Urothelium cell line (cell line): ENCODE measurements around the gene DGCR2.
"Not testable (repeated sequence)": the region's sequence is repeated elsewhere in the genome, so short reads cannot be mapped to it uniquely, and the experiment has no call there.

Experiments used
- DNase-seq: peaks from one replicate; pipeline ENCODE4 v3.0.0; 2011; ENCODE audit warnings: low spot score, mixed read lengths
- FAIRE-seq: peaks from 2 replicates; lab custom pipeline; 2011; peaks lifted over from hg19 to GRCh38; lab: Jason Lieb, UNC

DGCR2 gene

DNA sequence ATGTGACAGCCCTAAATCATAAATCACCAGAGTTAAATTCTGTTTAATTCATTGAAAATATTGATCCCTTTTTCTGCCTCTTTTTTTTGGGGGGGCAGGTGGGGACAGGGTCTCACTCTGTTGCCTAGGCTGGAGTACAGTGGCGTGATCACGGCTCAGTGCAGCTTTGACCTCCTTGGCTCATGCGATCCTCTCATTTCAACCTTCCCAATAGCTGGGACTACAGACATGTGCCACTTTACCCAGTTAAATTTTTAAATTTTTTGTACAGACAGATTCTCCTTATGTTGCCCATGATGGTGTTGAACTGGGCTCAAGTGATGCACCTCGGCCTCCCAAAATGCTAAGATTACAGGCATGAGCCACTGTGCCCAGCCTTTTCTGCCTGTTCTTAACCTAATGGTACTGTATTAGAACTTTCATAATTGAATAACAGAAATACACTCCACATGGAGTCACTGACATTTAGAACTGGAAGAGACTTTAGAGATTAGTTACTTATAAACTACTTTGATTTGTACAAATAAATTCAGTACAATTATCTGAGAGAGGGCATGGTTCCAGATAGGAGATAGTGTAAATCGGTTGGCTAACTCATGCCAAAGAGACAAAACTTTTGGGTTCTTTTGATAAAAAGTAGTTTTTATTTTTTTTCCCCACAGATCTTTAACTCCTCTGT lies 109.8 kb downstream of the DGCR2 start:
- no peak for FAIRE-seq

DNA sequence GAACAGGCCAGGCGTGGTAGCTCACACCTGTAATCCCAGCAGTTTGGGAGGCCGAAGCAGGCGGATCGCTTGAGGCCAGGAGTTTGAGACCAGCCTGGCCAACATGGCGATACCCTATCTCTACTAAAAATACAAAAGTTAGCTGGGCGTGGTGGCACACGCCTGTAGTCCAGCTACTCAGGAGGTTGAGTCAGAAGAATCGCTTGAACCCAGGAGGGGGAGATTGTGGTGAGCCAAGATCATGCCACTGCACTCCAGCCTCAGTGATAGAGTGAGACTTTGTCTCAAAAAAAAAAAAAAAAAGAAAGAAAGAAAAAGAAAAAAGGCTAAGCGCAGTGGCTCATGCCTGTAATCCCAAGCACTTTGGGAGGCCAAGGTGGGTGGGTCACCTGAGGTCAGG lies 110.6 kb downstream of the DGCR2 start:
- not testable (repeated sequence) for DNase-seq, FAIRE-seq

More for the DNA sequence above, 109.8 kb downstream of the DGCR2 start:
- DNase-seq, result no peak

DNA sequence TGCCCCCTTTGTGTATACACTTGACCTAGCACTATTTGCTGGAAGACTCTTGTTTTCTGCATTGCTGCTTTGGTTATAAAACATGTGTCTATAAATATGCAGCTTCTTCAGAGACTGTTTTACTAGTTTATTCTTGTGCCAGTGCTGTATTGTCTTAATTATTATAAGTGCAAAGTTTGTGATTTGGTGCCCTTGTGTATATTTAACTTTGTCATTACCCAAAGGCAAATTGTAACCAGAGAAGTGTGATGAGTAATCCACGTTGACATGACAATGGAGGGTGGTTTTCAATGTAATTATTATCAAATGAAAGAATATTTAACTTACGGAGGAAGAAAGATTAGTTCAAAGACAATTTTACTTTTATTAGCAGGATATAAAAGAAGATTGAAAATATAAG lies 111.1 kb downstream of the DGCR2 start:
- DNase-seq (no peak), FAIRE-seq (no peak)

DNA sequence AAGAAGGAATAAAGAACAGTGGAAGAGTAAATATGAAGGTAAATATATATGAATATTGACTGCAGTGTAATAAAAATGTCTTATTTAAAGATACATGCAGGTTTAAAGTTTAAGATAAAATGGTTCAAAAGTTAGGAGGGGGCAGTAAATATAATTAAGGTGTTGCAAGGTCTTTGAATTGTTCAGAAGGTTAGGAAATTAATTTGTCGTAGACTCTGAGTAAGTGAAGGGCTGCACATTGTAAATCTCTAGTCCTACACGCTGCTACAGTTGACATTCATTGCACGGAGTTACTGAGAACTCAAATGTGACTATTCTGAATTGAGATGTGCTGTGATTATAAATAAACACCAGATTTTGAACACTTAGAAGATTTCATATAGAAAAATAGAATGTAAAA lies 116.3 kb downstream of the DGCR2 start:
- FAIRE-seq (no peak), DNase-seq (no peak)

DNA sequence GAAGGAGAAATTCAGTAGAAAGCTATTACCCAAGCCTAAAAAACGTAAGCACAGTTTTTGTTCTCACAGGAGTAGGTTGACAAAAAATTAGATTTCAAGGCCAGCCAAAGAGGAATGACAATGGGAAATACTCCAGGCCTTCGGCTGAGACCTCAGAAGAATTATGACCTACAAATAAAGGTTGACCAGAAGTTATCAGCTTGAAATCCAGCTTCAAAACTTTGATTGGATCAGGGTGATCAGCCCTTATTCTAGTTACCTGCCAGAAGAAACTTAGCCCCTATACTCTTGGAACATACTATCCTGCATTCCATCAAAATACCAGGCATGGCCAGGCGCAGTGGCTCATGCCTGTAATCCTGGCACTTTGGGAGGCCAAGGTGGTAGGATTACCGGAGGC lies 117.7 kb downstream of the DGCR2 start:
- FAIRE-seq (no peak), DNase-seq (no peak)

DNA sequence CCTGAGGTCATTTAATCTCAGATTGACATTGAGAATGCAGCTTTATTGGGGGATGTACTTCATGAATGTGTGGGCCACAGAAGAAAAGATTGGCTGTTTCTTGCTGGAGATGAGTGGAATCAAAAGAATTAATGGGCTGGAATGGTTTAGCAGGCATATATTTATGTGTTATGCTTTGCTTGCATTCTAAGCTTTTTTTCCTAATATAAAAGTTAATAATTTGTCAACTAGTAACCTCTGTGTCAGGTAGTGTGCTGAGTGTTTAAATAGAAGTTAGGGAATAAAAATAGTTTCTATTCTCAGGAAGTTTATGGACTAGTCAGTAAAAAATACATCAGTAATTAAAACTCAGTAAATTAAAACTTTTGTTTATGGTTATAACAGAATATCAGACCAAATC lies 118.7 kb downstream of the DGCR2 start:
- FAIRE-seq, result no peak
- DNase-seq, result no peak

DNA sequence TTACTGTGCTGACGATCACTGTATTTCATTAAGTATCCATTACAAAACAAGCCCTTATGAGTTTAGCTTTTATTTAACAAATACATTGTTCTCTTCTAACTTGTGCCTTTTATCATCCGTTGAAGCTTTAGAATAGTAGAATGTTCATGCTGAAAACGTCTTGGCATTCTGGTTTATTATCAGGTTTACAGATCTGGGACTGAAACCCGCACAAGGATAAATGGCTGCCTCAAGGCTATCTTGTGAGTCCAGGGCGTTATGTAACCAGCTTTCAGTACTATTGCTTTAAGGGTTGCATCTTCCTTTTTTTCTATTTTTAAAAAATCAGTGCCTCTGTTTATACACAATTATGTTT lies 119.6 kb downstream of the DGCR2 start:
- no peak for FAIRE-seq
- no peak for DNase-seq

DNA sequence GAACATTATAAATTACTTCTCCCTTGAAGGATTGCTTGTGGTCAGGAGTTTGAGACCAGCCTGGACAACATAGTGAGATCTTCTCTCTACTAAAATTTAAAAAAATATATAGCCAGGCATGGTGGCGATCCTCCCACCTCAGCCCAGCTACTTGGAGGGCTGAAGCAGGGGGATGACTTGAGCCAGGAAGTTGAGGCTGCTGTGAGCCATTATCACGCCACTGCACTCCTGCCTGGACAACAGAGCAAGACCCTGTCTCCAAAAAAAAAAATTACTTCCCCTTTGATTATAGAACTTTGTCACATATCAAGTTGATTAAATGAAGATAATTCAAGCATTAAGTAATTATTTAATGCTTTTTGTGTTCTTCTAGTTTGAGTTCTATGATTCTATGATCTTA lies 121.0 kb downstream of the DGCR2 start:
- DNase-seq (no peak), FAIRE-seq (no peak)

DNA sequence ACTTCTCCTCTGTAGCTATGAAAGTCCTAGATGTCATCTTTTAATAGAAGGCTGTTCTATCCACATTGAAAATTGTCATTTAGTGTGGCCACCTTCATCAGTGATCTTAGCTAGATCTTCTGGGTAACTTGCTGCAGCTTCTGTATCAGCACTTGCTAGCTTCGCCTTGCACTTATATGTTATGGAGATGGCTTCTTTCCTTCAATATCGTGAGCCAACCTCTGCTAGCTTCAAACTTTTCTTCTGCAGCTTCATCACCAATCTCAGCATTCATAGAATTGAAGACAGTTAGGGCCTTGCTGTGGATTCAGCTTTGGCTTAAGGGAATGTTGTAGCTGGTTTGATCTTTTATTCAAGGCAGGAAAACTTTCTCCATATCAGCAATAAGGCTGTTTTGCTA lies 122.1 kb downstream of the DGCR2 start:
- not testable (repeated sequence) for DNase-seq, FAIRE-seq

DNA sequence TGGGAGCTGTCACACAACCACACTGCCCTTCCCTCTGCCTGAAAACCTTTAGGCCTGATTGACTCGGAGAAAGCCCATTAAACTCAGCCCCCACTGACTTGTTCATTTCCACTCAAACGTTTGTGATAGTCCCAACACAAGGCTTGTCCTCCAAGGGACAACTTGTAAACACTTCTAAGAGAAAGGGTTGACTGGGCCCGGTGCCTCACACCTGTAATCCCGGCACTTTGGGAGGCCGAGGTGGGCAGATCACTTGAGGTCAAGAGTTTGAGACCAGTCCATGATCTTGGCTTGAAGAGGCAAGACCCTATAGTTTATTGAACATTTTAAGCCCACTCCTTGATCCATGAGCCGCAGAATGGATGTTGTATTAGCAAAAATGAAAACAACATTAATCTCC lies 122.8 kb downstream of the DGCR2 start:
- FAIRE-seq, result no peak
- no peak for DNase-seq

DNA sequence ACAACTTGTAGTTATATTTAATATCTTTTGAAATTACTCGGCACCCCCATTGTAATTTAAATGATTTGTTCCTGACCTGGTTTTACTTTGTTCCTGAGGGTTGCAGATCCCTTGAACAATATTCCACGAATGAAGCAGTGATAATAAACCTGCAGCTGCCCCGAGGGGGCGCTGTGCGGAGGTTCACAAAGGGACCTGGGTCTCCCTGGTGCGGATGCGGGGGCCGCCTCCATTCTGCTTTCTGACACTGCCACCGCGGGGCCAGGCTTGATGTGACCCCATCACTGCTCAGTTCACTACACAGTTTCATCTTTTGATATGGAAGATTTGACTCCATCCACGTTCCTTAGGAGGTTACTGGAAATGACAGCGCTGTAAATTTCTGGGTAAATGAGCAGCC lies 123.2 kb downstream of the DGCR2 start:
- DNase-seq (no peak), FAIRE-seq (no peak)

DNA sequence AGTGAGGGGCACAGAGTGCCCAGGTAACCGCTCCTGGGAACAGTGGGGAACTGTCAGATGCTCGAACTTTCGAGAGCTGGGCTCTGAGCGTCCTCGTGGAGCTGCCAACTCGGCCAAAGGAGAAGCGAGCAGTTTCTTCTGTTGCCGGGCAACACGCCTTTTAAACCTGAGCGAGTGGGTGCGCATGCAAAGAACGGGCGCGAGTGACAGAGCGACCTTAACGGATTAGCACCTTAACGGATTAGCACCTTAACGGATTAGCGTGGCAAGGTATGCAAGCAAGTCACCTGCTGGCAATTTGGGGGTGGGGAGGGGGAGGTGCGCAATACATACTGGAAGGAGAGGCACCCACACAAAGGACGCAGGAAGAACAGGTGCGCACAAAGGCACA lies 124.3 kb downstream of the DGCR2 start:
- no peak for FAIRE-seq
- DNase-seq, result no peak

DNA sequence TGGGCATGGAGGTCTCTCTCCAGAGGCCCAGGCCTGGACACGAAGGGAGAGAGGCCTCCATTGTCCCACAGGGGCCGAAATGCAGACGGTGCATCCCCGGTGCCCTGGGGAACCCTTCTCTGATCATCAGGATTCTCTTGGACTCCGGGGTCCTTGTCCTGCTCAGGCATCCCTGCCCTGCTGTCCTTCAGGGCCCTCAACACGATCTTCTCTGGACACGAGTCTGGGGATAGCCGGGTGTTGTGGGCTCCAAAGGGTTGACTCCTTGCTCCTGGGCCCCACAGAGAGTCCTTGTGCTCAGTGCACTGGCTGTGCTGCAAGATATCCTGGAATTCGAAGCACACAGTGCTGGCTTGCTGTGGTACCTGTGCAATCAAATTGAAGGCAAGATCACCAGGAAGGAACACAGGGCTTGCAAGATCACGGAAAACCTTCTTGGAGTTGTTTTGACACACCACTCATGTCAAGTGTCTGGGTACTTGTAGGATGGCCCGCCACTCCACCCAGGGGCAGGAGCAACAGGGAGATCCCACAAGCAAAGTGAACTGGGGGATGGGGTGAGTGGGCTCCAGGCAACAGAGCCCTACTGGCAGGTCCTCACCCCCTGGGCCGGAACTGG lies 124.8 kb downstream of the DGCR2 start:
- DNase-seq (no peak), FAIRE-seq (no peak)

DNA sequence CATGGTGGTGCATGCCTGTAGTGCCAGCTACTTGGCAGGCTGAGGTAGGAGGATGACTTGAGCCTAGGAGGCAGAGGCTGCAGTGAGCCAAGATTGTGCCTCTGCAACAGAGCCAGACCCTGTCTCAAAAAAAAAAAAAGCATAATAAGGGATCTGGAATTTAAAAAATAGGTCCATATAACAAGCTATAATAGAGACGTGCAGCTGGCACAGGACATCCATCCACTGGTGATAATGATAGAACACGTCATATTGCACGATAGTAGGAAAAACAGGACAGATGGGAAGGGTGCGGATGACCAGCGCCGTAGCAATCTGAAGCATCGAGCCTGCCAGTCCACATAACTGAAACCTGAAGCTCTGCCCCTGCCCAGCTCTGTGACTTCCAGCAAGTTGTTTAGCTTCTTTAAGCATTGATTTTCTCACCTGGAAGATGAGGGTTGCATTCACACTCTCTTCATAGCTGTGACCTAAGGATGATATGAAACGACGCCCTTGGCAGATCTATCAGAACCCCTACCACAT lies 125.8 kb downstream of the DGCR2 start:
- FAIRE-seq, result no peak

DNA sequence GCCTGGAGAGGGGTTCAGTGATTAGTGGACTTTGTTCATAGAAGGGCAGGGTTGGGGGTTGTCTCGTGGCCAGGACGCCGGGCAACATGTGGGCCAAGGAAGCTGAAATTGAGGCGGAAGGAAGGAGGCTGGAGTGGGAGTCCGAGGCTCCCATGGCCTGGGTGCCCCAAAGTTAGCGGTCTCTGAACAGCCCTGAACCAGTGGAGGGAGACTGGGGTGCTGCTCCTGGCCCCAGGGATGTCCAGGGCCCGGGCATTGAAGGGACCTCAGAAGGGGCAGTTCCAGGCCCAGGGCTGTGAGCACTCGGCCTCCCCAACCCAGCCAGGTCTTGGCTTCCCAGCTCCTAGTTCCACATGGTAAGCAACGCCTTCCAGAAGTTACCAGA lies 126.9 kb downstream of the DGCR2 start:
- FAIRE-seq (no peak), DNase-seq (no peak)

More for the DNA sequence above, 125.8 kb downstream of the DGCR2 start:
- DNase-seq, result no peak

DNA sequence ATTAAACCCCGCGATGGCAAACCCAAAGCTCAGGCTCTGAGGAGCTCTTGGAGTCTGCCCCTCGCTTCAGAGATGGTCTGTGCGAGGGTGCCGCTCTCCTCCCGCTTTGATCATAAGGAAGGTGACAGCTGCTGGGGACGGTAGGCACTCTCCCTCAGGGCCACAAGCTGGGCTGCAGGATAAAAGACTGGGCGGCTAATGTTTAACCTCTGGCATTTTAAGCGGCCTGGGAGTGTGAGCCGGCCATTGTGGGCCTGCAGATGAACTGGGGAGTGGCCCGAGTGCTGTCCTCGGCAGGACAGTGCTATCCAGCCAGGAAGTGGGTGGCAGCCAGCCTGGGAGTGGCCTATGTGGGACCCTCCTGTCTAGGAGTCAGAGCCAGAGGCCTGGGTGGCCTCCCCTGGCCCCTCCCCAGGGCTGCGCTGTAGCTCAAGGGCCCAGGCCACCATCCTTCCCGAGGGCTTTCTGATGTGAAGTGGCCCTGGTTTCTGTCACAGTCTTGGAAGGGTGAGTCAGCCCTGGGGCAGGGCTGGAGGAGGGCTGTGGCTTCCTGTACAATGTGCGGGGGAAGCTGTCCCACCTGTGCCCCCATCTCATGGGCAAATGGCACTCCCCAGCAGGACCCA lies 127.4 kb downstream of the DGCR2 start:
- DNase-seq (no peak), FAIRE-seq (no peak)

DNA sequence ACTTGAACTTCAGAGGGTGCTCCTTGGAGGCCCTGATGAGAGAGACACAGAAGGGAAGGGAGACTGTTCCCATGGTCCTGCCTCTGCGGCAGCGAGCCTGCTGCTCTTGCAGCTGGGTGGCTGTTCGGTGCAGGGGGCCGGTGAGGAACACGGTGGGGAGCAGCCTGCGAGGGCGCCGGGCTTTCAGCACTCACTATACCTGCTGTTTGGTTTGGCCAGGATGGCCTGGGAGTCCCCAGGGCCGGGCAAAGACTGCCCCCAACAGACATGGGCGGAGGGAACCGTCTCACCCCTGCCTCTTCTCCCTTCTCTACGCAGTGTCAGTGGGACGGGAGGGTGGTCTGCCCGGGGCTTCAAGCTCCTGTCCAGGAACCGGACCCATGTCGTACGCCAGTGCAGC lies 128.2 kb downstream of the DGCR2 start:
- no peak for DNase-seq
- FAIRE-seq, result no peak

DNA sequence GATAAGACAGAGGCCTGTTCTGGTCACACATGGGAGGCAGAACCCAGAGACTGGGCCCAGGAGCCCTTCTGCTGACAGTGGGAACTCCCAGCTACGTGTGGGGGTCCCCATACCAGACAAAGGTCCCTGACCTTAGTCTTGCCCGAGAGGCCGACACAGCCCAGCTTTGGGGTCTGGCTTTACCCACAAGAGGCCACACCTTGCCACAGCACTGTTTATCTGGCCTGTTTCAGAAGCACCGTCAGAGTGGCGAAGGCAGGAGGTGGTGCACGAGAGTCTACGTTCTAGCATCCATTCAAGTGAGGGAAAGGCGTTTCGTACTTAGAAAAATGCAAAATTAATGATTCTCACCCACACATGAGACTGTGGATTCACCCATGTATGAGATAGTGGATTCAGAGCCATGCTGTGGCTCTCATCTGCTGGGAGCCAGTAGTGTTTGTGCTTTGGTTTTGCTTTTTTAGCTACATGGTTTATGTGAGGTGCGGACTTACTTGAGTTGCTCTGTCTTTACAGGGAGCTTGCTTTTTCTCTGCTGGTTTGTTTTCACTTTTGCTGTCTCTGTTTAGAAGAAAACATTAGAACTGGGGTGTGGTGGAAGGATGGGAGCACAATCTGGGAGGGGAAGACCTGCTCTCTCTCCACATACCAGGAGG lies 129.5 kb downstream of the DGCR2 start:
- FAIRE-seq (no peak), DNase-seq (no peak)

DNA sequence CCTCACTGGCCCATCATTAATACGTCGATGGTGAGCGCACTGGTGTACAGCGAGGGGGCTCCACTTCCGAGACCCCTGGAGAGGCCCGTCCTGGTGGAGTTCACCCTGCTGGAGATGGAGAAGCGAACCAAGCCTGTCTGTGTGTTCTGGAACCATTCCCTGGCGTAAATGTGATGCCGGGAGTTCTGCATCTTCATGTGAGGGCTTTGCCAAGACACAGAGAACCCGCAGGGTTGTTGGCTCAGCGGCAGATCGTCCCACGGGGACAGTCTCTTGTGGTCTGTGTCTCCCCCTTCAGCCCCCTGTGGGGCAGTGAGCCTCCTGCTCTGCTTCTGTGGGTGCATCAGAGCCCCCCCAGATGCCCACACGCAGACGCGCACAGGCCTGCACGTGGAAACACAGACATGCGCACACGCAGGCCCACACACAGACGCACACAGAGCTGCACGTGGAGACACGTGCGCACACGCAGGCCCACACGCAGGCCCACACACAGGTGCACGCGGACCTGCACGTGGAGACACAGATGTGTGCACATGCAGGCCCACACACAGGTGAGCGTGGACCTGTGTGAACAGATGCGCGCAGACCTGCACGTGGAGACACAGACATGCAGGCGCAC lies 130.3 kb downstream of the DGCR2 start:
- DNase-seq (no peak), FAIRE-seq (no peak)

DNA sequence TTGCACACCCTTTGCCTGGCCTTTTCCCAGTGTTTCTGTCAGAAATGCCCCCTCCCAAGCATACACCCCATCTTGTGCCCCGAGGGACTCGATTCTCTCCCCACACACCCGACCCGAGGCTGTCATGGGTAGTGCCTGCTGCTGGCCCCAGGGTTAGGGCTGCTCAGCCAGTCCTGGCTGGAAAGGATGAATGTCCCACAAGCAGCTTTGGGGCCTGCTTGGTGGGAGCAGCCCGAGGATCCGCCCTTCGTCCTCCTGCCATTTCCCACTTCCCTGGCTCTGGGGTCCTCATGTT lies 131.1 kb downstream of the DGCR2 start:
- FAIRE-seq (no peak), DNase-seq (no peak)

DNA sequence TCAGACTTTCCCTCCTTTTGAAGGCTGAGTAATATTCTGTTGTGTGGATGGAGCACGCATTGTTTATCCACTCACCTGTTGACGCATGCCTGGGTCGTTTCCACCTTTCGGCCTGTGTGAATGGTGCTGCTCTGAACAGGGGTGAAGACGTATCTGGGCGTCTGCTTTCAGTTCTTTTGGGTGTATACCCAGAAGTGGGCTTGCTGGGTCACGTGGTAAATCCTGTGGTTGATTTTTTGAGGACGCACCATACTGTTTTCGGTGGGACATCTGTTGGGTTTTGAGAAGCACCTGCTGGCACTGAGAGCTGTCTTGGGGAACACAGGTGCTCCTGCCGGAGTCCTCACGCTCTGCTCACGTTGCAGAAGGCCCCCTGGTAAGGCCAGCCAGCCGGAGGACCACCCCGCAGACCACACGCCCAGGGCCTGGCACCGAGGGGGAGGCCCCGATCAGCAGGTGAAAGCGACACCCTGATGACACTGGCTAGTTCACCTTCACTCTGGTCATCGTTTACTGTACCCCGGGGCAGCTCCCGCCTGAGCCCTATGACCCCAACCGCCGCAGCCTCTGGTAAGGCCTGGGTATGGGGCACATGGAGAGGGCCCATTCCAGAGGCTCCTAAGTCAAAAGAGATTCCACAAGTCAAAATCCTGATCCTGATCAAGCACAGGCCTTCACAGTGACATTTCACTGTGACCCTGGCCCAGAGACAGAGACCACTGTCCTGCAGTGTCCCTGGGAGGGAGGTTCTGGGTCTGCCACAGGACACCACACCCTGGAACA lies 131.7 kb downstream of the DGCR2 start:
- no peak for FAIRE-seq
- DNase-seq, result no peak
